ENCODE data around the gene ARHGAP19. TPM values are rescaled to one million over a fixed set of nuclear protein-coding genes. Genes with fewer than 3 reads are reported as not detected.

ARHGAP19 gene
- total RNA-seq, 4 donors from 2014 or later: 5.7 to 10.4 (median 9.2) TPM

DNA sequence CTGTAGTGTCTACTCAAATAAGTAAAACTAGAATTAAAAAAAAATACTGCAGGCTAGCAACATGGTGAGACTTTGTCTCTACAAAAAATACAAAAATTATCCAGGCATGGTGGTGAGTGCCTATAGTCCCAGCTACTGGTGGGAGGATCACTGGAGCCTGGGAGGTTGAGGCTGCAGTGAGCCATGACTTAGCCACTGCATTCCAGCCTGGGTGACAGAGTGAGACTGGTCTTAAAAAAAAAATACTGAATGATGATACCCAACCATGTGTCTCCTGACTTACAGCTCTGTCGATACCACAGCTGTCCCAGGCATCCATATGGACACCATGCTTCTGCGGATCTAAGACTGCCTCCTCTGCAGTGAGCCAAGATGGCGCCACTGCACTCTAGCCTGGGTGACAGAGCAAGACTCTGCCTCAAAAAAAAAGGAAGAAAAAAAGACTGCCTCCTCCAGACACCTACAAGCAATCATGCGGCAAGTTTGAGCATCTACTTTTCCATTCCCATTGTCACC is 18.7 kb upstream of the ARHGAP19 start:
- TF ChIP-seq CTCF (IDR thresholded peaks at IDR 0.05; ENCODE audit: low read depth): no peak

DNA sequence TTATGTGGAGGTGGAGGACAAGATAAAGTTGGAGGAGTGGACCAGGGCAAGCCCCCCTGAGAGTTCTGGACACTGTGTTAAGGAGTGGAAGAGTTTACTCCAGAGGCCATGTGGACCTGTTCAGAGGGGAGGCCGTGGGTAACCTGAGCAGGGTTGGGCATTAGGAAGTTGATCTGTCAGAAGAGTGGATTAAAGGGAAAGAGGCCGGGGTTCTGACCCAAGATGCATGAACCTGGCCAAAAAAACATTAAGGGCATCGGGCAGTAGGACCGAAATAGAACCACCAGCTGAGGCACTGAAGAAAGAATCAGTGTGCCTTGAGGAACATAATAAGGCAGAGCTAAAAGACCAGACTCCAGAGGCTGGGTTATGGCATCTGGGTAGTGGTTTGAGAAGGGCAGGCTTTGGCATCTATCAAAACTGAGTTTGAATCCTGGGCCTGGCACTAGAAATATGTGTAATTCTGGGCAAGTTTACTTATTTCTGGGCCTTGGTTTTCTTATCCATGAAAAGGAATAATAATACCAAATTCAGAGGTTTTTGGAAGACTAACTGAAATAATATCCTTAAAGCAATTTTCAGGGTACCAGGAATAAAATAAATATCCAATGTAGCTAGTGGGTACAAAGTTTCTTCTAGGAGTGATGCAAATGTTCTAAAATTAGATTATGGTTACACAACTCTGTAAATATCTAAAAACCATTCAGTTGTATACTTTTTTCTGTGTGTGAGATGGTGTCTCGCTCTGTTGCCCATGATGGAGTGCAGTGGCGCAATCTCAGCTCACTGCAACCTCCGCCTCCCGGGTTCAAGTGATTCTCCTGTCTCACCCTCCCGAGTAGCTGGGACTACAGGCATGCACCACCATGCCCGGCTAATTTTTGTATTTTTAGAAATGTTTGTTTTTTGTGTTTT is 15.7 kb upstream of the ARHGAP19 start:
- TF ChIP-seq CTCF (IDR thresholded peaks at IDR 0.05; ENCODE audit: low read depth): no peak

DNA sequence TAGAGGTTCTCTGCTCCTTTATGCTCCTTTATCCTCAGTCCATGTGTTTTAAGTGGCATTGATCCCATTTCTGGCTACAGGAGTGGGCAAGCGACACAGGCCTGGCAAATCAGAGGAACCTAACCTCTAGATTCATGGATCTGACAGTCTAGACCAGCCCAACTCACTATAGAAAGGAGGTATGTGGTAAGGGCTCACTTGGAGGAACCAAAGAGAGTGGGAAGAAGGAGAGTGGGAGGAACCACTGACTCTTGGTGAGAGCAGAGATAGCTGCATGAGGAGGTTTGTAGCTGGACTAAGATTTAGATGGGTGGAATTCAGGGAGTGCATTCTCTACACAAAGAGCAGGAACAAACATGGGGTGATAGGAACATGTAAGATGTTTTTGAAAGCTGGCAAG is 15.0 kb upstream of the ARHGAP19 start:
- no peak for TF ChIP-seq CTCF (IDR thresholded peaks at IDR 0.05; ENCODE audit: low read depth)

DNA sequence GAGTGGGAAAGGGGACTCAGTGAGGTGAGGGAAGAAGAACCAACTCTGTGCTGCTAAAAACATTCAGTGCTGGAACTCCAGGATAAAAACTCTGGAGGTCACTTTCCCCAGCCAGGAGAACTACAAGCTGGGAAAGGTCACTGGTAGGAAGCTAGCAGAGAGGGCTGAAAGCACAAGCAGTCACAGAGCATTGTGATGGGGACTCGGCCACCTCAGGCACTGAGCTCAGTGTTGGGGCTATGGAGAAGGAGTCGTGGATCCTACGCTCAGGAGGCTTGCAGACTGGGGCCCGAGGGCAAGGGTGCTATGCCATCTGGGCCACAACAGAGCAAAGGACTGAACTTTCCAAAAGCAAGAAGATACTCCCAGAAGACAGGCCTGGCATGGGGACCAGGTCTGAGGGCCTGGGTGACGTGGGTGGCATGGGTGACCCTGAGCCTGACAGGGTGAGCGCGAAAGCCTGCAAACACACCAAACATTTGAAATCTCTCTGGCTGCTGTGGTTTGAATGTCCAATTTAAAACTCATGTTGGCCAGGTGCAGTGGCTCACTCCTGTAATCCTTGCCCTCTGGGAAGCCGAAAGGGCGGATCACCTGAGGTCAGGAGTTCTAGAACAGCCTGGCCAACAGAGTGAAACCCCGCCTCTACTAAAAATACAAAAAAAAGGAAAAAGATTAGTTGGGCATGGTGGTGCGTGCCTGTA is 9.8 kb upstream of the ARHGAP19 start:
- TF ChIP-seq CTCF (IDR thresholded peaks at IDR 0.05; ENCODE audit: low read depth): no peak

DNA sequence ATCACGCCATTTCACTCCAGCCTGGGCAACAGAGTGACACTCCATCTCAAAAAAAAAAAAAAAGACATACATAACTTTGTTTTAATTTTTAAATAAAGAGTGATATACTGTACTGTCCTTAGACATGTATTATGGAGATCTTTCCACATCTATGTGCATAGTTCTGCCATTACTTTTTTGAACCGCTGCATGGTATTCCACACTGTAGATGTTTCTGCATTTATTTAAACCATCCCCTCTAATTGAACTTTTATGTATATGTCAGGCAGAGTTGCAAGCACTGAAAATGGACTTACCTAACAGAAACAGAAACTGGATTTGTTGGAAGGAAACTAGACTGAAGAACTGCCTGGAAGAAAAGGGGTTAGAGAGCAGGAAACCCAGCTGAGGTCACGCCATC is 8.5 kb upstream of the ARHGAP19 start:
- no peak for TF ChIP-seq CTCF (IDR thresholded peaks at IDR 0.05; ENCODE audit: low read depth)

DNA sequence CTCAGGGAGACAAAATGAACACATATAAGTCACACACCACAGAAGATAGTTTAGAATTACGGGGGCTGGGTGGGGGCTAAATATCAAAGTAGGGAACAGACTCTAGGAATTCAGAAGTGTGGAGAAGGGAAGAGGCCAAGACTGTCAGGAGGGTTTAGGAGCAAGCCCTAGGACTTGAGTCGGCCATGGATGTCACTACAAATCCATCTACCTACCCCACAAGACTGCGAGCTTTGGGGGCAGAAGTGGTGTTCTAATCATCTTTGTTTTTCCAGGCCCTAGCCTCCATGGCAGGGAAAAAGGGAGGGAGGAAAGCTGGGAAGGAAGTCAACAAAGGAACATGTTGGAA is 5.8 kb upstream of the ARHGAP19 start:
- TF ChIP-seq CTCF (IDR thresholded peaks at IDR 0.05; ENCODE audit: low read depth): no peak

- TF ChIP-seq CTCF (IDR thresholded peaks at IDR 0.05; ENCODE audit: low read depth): no peak
Measured at GRCh38 chr10:97297556-97298222, 5.3 kb upstream of the ARHGAP19 start.

Measured in subcutaneous adipose tissue (tissue), 4 donors.